Endothelial cell of umbilical vein (primary cell): ENCODE results near the gene CLSTN2. TPM values are rescaled to one million over a fixed set of nuclear protein-coding genes. Genes with fewer than 3 reads are reported as not detected.

ENCODE experiments used
- BruUV-seq: library from RNA; stranded (reverse); fragments of 400-500 nt; replicated peaks from 2 replicates; lab custom pipeline; 2021; lab: Mats Ljungman, UMichigan
- CTCF ChIA-PET: fragments of 300-600, 350-600 bp; sonication (Branson Sonifier 250); formaldehyde crosslinking; loops from one replicate; lab custom pipeline; 2021; ENCODE audit warnings: antibody characterized with exemption, inconsistent platforms; lab: Charles Lee
- POLR2A ChIA-PET: fragments of 300-600, 350-600 bp; sonication (Branson Sonifier 250); formaldehyde crosslinking; loops from one replicate; lab custom pipeline; 2021; ENCODE audit warnings: antibody characterized with exemption, inconsistent platforms; lab: Charles Lee
- DNase-seq: peaks from one replicate; pipeline ENCODE4 v3.0.0-alpha.2; 2011; ENCODE audit warnings: low read depth, low spot score
- FAIRE-seq: peaks from 2 replicates; lab custom pipeline; 2011; peaks lifted over from hg19 to GRCh38; lab: Jason Lieb, UNC
- H2AFZ ChIP-seq: 2 replicates; pipeline ENCODE4 v1.6.0; 2012; ENCODE audit warnings: low read depth, low read length, control low read depth, inconsistent platforms
- H3K27ac ChIP-seq: 2 replicates; pipeline ENCODE4 v1.5.1; 2011; ENCODE audit warnings: low read depth, mild to moderate bottlenecking, control low read depth, low read length, moderate library complexity; ENCODE audit not compliant: insufficient read depth
- H3K27me3 ChIP-seq, 2 experiments: 2 replicates each; pipeline versions ENCODE4 v1.6.0 to v1.6.1; 2011; ENCODE audit warnings: low read length in 2 of 2, mixed read lengths in 1 of 2; ENCODE audit not compliant: control insufficient read depth in 2 of 2, insufficient read depth in 2 of 2
- H3K36me3 ChIP-seq, 2 experiments: 2 replicates in 1 of 2; 3 replicates in 1 of 2; pipeline ENCODE4 v1.5.1; 2011; ENCODE audit warnings: low read length in 2 of 2, mild to moderate bottlenecking in 1 of 2, moderate library complexity in 1 of 2; ENCODE audit not compliant: control insufficient read depth in 2 of 2, insufficient read depth in 2 of 2; ENCODE audit errors: extremely low read depth in 1 of 2
- H3K4me1 ChIP-seq: 3 replicates; pipeline ENCODE4 v1.5.1; 2011; ENCODE audit warnings: mild to moderate bottlenecking, low read length; ENCODE audit not compliant: control insufficient read depth, insufficient read depth; ENCODE audit errors: extremely low read depth
- H3K4me2 ChIP-seq: 2 replicates; pipeline ENCODE4 v1.6.1; 2011; ENCODE audit warnings: low read length, control low read depth, mixed read lengths; ENCODE audit not compliant: insufficient read depth
- H3K4me3 ChIP-seq, 3 experiments: fragments of 200-600 bp in 1 of 3; sonication (generic), shearing (Covaris generic) in 1 of 3; replicated peaks in 1 of 3; 2 replicates each; pipeline ENCODE4 v1.5.1; 2011 to 2016; ENCODE audit warnings: control low read depth in 3 of 3, low read length in 3 of 3, mild to moderate bottlenecking in 2 of 3, inconsistent platforms in 1 of 3, low read depth in 1 of 3, moderate library complexity in 1 of 3; ENCODE audit not compliant: insufficient read depth in 1 of 3
- H3K79me2 ChIP-seq: 2 replicates; pipeline ENCODE4 v1.6.0; 2012; ENCODE audit warnings: low read length, inconsistent platforms; ENCODE audit not compliant: control insufficient read depth, insufficient read depth
- H3K9ac ChIP-seq: replicated peaks from 2 replicates; pipeline ENCODE3; 2011; ENCODE audit warnings: low read length, control low read depth; ENCODE audit not compliant: insufficient read depth; ENCODE audit errors: extremely low read depth
- H3K9me1 ChIP-seq: replicated peaks from 3 replicates; pipeline ENCODE4 v1.6.0; 2011; ENCODE audit warnings: mild to moderate bottlenecking, low read length; ENCODE audit not compliant: control insufficient read depth, insufficient read depth; ENCODE audit errors: extremely low read depth
- H3K9me3 ChIP-seq: replicated peaks from 2 replicates; pipeline ENCODE4 v1.5.1; 2012; ENCODE audit warnings: low read length, inconsistent platforms; ENCODE audit not compliant: control insufficient read depth, insufficient read depth
- H4K20me1 ChIP-seq: replicated peaks from 2 replicates; pipeline ENCODE3; 2011; ENCODE audit warnings: mild to moderate bottlenecking, low read length; ENCODE audit not compliant: control insufficient read depth, insufficient read depth; ENCODE audit errors: extremely low read depth
- EZH2 ChIP-seq: IDR thresholded peaks from 2 replicates; pipeline ENCODE4 v1.6.1; 2012; ENCODE audit warnings: borderline replicate concordance, low read depth, mild to moderate bottlenecking, moderate library complexity, low read length, inconsistent platforms; ENCODE audit not compliant: severe bottlenecking
- FOS ChIP-seq: IDR thresholded peaks from 2 replicates; pipeline ENCODE4 v1.6.1; 2011; ENCODE audit warnings: mild to moderate bottlenecking, low read length, moderate library complexity, borderline replicate concordance; ENCODE audit not compliant: insufficient read depth
- GATA2 ChIP-seq: IDR thresholded peaks from 2 replicates; pipeline ENCODE4 v1.7.0; 2011; ENCODE audit warnings: low read depth, mild to moderate bottlenecking, moderate library complexity, mixed read lengths, low read length; ENCODE audit not compliant: insufficient read length, insufficient read depth
- JUN ChIP-seq: IDR thresholded peaks from 2 replicates; pipeline ENCODE4 v1.6.1; 2011; ENCODE audit warnings: borderline replicate concordance, low read depth; ENCODE audit not compliant: insufficient read length, insufficient read depth
- MYC ChIP-seq: IDR thresholded peaks from one replicate; pipeline ENCODE4 v1.6.1; 2011; ENCODE audit warnings: mild to moderate bottlenecking, low read depth, low read length
- POLR2A ChIP-seq: IDR thresholded peaks from 2 replicates; pipeline ENCODE4 v1.6.1; 2012; ENCODE audit warnings: low read depth, mild to moderate bottlenecking, control low read depth, low read length
- POLR2AphosphoS5 ChIP-seq: IDR thresholded peaks from 2 replicates; pipeline ENCODE4 v1.6.1; 2012; ENCODE audit warnings: low read depth, mild to moderate bottlenecking, control low read depth, low read length, moderate library complexity; ENCODE audit not compliant: insufficient read depth
- dilution Hi-C: fragments of 300-500 bp; cut with MboI; formaldehyde crosslinking; loops from one replicate; pipeline ENCODE4 v1.15.0; 2019; ENCODE audit warnings: low sequenced_read_pairs; ENCODE audit not compliant: extremely low pct_ligation_motif_present
- intact Hi-C: fragments of 100-400 bp; cut with micrococcal nuclease; formaldehyde crosslinking; loops from one replicate; pipeline ENCODE4 v1.10.0; 2022
- polyA plus RNA-seq, 4 experiments: library from polyadenylated mRNA; depleted of rRNA in 3 of 4; stranded (reverse) in 3 of 4; unstranded in 1 of 4; fragments of >200 nt; gene quantifications; 2 replicates each; pipeline versions ENCODE4 v1.2.1 to v1.2.3, GENCODE V29; 2011 to 2012; ENCODE audit warnings: missing spikeins in 1 of 4
- total RNA-seq: library from RNA; stranded (reverse); gene quantifications from 2 replicates; pipeline ENCODE4 v1.2.3, GENCODE V29; 2021
- TF ChIP-seq, protein P1 (sequence below), 2 donors: IDR thresholded peaks; 1 replicate in 1 of 2; 2 replicates in 1 of 2; pipeline ENCODE4 v1.5.1; 2011; ENCODE audit warnings: low read length in 2 of 2, mild to moderate bottlenecking in 2 of 2, moderate library complexity in 2 of 2, control low read depth in 1 of 2, inconsistent platforms in 1 of 2, low read depth in 1 of 2; ENCODE audit not compliant: insufficient read depth in 1 of 2; ENCODE audit errors: extremely low read depth in 1 of 2
- TF ChIP-seq, protein P2 (sequence below): IDR thresholded peaks from 2 replicates; pipeline ENCODE4 v1.6.1; 2011; ENCODE audit not compliant: insufficient read depth, insufficient read length

CLSTN2 gene
- total and polyA plus RNA-seq, 2 donors (not counting 3 experiments of a cell fraction or from before 2014, with no cell fraction given), result 0.26 to 0.38 TPM

DNA sequence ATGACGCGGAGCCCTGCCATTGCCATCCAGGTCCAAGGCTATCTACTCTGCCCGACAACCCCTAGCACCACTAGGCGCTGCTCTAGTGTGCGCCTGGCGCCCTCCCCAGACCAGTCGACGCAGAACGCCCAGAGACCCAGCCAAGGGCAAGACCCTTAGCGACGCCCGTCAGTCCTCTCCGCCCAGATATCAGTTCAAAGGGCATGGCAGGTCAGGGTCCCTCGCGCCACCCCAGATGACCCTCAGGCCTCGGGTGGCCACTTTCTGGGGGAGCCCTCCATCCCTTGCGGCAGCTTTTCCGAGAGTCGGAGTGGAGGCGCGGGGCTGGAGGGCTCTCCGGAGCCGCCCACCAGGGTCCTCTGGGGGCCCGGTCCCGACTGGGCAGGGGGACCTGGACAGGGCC lies 371 bp upstream of the CLSTN2 start:
- FAIRE-seq (no peak), DNase-seq (no peak)
- POLR2A ChIA-PET, result no interaction called here
- Histone ChIP-seq H3K36me3 (no peaks in the 10 kb centered on the region), H3K9ac (no peak overlapping the region), H4K20me1 (no peaks in the 10 kb centered on the region), H3K9me3 (no peaks in the 10 kb centered on the region), H3K4me1 (no peaks in the 10 kb centered on the region), H3K27me3 (peaks cover 17 to 28% of the 10 kb centered on the region in 2 experiments), H3K79me2 (no peaks in the 10 kb centered on the region), H3K4me2 (no peak overlapping the region), H3K9me1 (no peaks in the 10 kb centered on the region), H3K27ac (no peak overlapping the region), H2AFZ (no peak overlapping the region), H3K4me3 (no peak overlapping the region)
- no TSS peak for BruUV-seq
- intact Hi-C loops, result loop anchor here (1.0 kb wide), 1 partner anchor 507 kb away; no protein-coding TSS in a partner anchor
- CTCF ChIA-PET, result no interaction called here
- dilution Hi-C loops, result no loop called here
- no peak for TF ChIP-seq MYC
- TF ChIP-seq, protein P1, sequence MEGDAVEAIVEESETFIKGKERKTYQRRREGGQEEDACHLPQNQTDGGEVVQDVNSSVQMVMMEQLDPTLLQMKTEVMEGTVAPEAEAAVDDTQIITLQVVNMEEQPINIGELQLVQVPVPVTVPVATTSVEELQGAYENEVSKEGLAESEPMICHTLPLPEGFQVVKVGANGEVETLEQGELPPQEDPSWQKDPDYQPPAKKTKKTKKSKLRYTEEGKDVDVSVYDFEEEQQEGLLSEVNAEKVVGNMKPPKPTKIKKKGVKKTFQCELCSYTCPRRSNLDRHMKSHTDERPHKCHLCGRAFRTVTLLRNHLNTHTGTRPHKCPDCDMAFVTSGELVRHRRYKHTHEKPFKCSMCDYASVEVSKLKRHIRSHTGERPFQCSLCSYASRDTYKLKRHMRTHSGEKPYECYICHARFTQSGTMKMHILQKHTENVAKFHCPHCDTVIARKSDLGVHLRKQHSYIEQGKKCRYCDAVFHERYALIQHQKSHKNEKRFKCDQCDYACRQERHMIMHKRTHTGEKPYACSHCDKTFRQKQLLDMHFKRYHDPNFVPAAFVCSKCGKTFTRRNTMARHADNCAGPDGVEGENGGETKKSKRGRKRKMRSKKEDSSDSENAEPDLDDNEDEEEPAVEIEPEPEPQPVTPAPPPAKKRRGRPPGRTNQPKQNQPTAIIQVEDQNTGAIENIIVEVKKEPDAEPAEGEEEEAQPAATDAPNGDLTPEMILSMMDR (IDR thresholded peaks at IDR 0.05; ENCODE audit: extremely low read depth in 1 of 2, insufficient read depth in 1 of 2, low read depth in 1 of 2, low read length in 2 of 2), result no peak
- TF ChIP-seq POLR2AphosphoS5, result no peak
- no peak for TF ChIP-seq EZH2
- no peak for TF ChIP-seq GATA2
- TF ChIP-seq FOS, result no peak
- no peak for TF ChIP-seq JUN
- TF ChIP-seq POLR2A, result no peak
- TF ChIP-seq, protein P2, sequence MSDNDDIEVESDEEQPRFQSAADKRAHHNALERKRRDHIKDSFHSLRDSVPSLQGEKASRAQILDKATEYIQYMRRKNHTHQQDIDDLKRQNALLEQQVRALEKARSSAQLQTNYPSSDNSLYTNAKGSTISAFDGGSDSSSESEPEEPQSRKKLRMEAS, result no peak
